ENCODE measurements around the gene ITGAD.

Gene ITGAD

DNA sequence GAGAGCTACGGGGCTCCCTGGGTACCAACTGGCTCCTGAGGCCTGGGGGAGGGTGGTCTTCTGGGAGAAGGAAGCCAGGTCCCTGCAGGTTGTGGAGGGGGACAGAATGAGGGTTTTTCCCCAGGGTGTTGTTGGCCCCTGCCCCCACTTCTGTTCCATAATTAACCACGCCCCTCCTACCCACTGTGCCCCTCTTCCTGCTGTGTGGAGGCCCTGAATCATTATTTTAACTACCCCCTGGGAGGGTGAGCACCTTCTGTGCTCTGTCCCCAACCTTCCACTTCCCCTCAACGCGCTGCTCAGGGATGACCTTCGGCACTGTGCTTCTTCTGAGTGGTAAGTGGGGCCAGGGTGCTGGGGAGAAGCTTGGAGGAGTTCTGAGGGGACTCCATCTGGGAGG, at the start of gene ITGAD:
TSS of gene ITGAD (plus strand) at position 280 of the 400 bp plus-strand sequence. CDS start at position 306, 26 bp downstream.
- TF ChIP-seq GATA3 (IDR thresholded peaks at IDR 0.05; ENCODE audit: low read depth, low read length) (no peak), GATA2 (IDR thresholded peaks at IDR 0.05; ENCODE audit: low read depth, low read length) (no peak)

DNA sequence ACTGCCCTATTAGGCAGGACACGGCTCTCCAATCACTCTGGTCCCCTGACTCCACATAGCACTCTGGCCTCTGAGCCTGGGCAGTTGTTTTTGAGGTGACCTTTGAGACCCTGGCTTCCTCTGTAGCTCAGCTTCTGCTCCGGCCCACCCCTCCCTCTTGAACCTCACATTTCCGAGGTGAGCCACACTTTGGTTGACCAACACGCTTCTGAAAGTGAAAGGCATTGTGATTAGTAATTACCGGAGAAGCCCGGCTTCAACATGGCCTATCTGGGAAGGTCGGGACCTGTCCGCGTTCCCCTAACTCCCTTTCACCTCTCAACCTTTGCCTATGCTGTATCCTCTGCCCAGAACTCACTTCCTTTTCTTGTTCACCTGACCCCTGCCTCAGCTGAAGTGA, 48.4 kb upstream of the ITGAD start:
- TF ChIP-seq GATA3 (IDR thresholded peaks at IDR 0.05; ENCODE audit: low read depth, low read length): no peak
- TF ChIP-seq GATA2 (IDR thresholded peaks at IDR 0.05; ENCODE audit: low read depth, low read length): no peak

DNA sequence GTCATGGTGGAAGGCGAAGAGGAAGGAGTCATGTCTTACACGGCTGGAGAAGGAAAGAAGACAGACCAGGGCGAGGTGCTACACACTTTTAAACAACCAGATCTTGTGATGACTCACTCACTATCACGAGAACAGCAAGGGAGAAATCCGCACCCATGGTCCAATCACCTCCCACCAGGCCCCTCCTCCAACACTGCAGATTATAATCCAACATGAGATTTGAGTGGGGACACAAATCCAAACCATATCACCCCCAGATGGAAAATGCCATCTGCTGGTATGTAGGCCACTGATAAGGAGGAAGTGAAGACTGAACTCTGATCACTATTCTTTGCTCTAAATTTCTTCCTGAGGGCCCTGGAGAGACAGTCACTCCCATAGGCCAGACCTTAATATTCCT, 45.7 kb upstream of the ITGAD start:
- TF ChIP-seq GATA3 (IDR thresholded peaks at IDR 0.05; ENCODE audit: low read depth, low read length) (no peak), GATA2 (IDR thresholded peaks at IDR 0.05; ENCODE audit: low read depth, low read length) (no peak)

DNA sequence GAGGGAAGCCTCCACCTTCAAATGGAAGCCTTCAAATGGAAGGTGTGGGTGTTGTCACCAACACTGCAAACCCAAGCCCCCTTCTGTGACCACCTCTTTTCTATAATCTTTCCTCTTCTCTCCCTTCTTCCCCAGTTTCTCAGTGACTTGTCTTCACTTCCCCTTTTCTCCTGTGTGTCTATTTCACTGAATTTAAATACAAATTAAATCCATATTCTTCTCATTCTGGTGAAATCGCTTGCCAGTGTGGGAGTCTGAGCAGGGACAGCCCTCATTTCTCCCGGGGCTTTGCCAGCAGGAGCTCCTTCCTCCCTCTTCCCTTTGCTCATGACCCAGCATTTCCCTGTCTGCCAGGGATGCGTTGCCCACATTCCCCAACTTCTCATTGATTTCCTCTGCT, 44.6 kb upstream of the ITGAD start:
- TF ChIP-seq GATA3 (IDR thresholded peaks at IDR 0.05; ENCODE audit: low read depth, low read length): no peak
- no peak for TF ChIP-seq GATA2 (IDR thresholded peaks at IDR 0.05; ENCODE audit: low read depth, low read length)

DNA sequence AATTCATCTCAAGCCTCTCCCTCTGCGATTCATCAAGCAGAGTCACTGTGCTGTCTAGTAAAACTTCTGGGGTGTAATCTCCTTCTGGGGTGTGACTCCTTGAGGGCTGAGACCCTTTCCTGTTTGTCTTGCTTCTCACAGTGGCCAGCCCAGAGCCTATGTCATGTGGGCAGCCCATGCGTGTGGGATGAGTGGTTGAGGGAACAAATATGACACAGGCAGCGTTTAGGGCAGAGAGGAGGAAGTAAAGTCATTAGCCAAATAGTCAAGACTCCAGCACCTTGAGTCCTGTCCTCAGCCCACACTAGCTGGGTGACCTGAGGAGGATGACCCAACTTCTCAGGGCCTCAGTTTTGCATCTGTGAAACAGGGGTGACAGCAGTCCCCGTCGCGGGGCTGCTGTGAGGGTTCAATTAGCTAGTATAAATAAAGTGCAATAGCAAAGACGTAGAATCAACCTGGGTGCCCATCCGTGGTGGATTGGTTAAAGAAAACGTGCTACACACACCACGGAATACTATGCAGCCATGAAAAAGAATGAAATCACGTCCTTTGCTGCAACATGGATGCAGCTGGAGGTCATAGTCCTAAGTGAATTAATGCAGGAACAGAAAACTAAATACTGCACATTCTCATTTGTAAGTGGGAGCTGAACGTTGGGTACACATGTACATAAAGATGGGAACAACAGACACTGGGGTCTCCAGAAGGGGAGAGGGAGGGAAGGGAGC, 42.7 kb upstream of the ITGAD start:
- no peak for TF ChIP-seq GATA2 (IDR thresholded peaks at IDR 0.05; ENCODE audit: low read depth, low read length)
- TF ChIP-seq GATA3 (IDR thresholded peaks at IDR 0.05; ENCODE audit: low read depth, low read length): no peak

DNA sequence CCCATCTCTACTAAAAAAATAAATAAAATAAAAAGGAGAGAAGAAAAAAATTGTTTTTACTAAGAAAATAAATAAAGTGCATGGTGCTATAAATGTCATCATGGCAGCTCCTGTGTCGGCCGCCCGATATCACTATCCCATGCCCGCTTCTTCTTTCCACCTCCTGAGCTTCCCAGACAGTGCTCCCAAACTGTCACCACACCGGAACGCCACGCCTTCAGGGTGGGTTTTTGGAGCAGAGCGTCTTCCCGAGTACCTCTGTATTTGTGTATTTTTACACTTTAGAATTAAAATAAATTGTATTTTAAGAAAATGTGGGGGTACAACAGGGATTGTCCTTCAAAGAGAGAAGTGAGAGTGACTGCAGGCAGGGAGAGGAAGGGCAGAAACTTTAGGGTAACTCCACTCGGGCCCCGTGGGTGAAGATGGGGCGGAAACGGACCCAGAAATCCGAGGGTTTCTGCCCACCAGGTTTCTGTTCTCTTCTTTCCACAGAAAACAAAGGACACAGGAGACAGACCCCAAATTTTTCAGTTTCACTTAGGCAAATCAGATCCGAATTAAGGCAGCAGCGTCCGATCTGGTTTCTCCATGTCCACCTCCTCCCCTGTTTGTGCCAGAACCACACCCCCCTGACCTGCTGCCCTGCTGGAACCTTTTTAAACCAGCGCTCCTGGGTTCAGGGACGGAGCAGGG, 41.7 kb upstream of the ITGAD start:
- TF ChIP-seq GATA3 (IDR thresholded peaks at IDR 0.05; ENCODE audit: low read depth, low read length): no peak
- no peak for TF ChIP-seq GATA2 (IDR thresholded peaks at IDR 0.05; ENCODE audit: low read depth, low read length)

DNA sequence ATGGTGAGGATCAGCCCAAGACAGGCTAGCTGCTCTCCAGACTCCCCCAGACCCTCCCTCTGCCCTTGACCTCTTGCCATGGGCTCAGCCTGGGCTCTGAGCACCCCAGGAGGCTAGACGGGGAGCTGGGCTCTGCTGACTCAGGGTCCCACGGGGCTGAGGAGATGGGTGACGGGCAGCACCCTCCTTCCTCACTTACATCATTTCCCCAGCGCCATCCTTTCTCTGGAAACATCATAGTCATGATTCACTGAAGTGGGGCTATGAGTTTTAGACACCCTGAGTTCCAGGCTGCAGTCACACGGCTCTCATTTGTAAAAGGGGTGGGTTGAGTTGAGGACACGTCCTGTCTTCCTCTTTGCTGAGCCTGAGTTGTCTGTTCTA, 41.2 kb upstream of the ITGAD start:
- TF ChIP-seq GATA2 (IDR thresholded peaks at IDR 0.05; ENCODE audit: low read depth, low read length): no peak
- no peak for TF ChIP-seq GATA3 (IDR thresholded peaks at IDR 0.05; ENCODE audit: low read depth, low read length)

DNA sequence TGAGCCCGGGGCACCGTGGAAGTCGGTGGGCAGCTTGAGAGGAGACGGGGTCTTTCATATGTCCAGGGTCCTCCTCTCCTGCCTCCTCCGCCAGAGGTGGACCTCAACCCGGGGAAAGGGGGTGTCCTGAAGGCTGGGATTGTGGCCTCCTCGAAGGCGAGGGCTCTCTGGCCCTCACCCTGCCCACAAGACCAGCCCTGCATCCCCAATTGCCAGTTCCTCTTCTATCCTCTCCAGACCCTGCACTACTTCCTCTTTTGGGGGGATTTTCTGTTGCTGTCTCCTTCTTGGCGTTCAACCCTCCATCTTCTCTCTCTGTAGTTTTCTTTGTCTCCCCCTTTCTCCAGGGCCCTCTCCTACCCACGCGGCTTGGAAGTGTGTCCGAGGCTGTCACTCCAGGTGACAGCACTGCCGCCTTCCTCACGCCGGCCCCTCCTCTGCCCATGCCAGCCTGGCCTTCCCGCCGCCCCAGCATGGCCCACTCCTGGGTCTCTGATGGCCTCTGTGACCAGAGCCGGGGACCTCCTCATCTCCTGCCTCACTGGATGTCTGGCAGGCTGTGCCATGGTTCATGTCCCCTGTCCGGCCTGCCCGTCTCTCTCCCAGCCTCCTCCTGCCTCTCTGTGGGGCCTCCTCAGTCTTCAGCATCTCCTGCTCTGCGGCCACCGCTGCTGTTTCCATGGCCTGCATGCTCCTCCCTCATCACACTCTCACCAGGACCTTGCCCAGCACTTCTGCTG, 40.6 kb upstream of the ITGAD start:
- TF ChIP-seq GATA3 (IDR thresholded peaks at IDR 0.05; ENCODE audit: low read depth, low read length) (no peak), GATA2 (IDR thresholded peaks at IDR 0.05; ENCODE audit: low read depth, low read length) (no peak)

DNA sequence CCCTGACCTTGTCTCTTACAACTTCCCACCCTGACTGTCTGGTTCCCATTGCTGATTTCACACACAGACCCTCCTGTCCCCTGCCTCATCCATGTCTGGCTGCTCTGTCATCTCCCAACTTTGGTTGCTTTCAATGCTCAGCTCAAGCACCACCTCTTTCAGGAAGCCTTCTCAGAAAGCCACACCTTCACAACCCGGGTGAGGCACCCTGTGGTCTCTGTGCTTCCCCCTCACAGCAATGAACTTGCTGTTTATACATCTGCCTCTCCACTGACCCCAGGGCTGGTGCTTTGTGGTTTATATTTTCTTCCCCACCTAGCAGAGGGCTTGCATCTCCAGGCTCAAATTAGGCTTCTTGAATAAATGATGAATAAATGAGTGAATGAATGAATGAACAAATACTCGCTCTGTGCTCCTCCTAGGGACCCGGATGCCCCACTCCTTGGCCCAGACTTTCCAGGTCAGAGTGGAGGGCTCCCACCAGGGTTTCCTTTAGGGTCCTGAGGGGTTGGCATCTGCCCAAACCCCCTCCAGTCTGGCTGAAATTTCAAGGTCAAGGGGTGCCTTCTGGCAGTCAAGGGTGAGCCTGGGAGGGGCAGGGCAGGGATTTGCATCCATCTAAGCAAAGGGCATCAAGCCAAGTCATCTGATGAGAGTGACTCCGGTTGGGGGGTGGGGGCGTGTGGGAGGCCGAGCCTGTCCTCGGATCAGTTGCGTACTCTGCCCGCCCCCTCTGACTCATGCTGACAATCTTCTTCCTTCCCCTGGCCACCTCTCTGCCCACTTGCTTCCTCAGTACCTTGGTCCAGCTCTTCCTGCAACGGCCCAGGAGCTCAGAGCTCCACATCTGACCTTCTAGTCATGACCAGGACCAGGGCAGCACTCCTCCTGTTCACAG, 38.5 kb upstream of the ITGAD start, which contains the start of gene ITGAX:
TSS of gene ITGAX (plus strand) at position 783 of the 898 bp plus-strand sequence. CDS start at position 862, 79 bp downstream.
- no peak for TF ChIP-seq GATA3 (IDR thresholded peaks at IDR 0.05; ENCODE audit: low read depth, low read length)
- TF ChIP-seq GATA2 (IDR thresholded peaks at IDR 0.05; ENCODE audit: low read depth, low read length): no peak

DNA sequence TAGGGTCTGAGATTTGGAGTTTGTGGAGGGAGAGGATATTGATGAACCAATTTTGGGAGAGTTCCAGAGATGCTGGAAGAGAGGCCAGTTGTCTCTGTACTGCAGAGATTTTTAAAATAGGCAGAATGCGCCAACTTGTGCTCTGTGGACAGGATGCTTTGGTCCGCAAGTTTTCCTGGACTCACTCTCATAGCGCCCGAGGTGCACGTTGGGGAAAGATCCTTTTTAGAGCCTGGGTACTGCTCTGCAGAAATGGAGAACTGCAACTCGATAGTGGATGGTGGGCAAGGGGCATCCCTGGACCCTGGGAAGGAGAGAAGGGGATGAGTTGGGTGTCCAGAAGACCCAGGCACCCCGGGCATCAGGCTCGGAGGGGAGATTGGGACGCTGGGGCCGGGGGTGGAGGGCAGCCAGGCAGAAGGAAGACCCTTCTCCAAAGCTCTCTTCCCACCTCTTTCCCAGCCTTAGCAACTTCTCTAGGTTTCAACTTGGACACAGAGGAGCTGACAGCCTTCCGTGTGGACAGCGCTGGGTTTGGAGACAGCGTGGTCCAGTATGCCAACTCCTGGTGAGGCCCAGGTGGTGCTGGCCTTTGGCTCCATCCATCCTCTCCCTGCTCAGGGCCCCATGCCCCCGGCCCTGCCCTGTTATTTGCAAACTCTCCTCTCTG, 37.6 kb upstream of the ITGAD start:
- no peak for TF ChIP-seq GATA3 (IDR thresholded peaks at IDR 0.05; ENCODE audit: low read depth, low read length)
- TF ChIP-seq GATA2 (IDR thresholded peaks at IDR 0.05; ENCODE audit: low read depth, low read length): no peak

DNA sequence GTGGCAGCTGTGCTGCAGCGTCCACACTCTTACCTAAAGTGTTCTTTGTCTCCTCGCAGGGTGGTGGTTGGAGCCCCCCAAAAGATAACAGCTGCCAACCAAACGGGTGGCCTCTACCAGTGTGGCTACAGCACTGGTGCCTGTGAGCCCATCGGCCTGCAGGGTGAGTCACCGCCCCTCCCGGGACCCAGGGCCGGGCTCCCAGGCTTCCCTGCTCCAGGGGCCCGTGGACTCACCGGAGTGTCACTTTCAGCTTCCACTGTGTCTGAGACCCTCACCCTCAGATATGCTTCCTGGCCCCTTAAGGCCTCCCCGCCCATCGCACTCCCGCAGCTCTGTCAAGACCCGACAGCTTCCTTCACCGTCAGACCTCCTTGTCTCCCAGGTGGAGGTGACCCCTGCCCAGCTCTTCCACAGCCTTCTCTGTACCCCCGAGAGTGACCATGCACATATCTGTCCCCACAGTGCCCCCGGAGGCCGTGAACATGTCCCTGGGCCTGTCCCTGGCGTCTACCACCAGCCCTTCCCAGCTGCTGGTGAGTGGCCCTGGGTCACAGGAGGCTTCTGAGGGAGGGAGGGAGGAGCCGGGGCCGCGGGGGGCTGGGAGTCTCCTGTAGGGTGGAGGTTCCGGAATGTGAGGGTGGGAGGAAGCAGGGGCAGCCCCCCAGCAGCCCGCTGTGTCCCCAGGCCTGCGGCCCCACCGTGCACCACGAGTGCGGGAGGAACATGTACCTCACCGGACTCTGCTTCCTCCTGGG, 36.4 kb upstream of the ITGAD start:
- no peak for TF ChIP-seq GATA2 (IDR thresholded peaks at IDR 0.05; ENCODE audit: low read depth, low read length)
- no peak for TF ChIP-seq GATA3 (IDR thresholded peaks at IDR 0.05; ENCODE audit: low read depth, low read length)

DNA sequence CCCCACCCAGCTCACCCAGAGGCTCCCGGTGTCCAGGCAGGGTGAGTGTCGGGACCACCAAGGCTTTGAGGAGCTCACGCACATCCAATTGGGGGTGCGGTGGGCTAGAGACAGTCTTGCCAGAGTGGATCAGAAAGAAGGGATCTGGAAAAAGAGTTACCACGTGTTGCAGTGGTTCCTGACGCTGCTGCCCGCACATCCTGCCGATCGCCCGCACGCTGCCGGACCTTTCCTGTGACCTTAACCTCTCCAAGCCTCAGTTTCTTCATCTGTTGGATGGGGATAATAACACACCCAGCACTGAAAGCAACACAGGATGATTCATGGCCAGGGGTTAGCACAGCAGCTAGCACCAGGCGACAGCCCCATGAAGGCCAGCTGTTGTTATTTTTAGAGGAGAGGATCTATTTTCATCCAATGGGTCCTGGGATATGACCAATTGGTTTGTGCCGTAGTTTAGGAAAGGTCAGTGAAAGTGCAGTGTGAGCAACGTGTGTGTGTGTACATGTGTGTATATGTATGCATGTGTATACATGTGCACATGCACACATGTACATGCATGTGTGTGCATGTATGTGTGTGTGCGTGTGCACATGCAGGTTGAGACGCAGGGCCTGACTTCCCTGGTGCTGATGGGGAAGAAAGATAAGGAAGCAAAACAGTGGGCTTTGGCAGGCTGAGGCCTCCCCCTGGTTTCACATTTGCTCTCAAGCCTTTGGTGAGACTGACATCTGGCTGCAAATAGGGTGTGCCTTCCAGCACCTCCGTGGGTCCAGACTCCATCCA, 35.6 kb upstream of the ITGAD start:
- TF ChIP-seq GATA3 (IDR thresholded peaks at IDR 0.05; ENCODE audit: low read depth, low read length) (no peak), GATA2 (IDR thresholded peaks at IDR 0.05; ENCODE audit: low read depth, low read length) (no peak)

Data from SH-SY5Y (cell line).